ENCODE data around the gene TMEM217.

TMEM217 gene

DNA sequence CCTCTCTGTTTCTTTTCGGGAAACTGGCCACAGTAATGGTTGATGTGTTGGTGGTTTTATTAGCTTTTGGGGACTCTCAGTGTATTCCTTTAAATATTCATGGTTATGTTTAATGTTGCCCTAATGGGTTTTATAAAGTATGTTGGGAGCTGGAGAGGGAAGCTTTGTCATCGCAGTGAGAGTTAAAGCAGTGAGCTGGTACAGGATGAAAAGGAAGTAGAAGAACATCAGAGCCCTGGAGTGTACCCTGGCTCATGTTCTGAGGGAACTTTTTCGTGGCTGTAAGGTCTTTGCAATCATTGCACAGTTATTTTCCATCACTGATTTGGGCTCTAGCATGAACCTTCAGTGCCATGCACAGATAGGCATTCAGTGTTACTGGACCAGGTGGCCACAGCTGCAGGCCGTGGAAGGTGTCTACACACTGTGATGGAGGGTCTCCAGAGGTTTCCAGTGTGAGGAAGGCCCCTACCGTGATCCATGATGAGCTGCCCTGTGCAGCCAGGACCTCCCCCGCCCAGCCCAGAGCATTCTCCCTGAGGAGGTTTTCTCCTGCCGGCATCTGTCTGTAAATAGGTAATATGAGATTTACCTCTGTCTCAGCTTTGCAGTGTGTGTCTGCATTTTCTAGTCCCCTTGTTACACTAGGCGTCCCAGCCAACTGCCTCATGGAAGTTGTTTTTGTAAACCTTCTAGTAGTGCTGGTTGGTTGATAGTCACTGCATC is 22.4 kb upstream of the TMEM217 start:
- no peak for DNase-seq (ENCODE audit: low spot score)

- DNase-seq (ENCODE audit: low spot score): no peak
Observed at GRCh38 chr6:37279366-37280134, 21.6 kb upstream of the TMEM217 start.

DNA sequence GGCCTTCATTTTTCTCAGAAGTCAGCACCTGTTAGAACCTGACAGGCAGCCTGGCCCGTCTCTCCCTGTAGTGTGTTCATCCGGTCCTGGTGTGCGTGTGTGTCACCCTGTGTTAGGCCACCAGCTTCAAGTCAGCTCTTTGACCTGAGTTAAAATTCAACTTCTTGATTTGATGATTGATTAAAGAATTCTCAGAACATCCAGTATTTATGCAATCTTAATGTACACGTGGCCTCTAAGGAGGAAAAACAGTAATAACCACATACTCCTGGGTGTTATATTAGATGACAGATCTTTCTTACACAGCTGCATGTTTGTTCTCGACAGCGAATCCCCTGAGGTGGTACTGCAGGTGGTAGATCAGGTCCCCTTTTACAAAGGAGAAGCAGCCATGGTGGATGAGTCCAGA is 19.1 kb upstream of the TMEM217 start:
- DNase-seq (ENCODE audit: low spot score): no peak

DNA sequence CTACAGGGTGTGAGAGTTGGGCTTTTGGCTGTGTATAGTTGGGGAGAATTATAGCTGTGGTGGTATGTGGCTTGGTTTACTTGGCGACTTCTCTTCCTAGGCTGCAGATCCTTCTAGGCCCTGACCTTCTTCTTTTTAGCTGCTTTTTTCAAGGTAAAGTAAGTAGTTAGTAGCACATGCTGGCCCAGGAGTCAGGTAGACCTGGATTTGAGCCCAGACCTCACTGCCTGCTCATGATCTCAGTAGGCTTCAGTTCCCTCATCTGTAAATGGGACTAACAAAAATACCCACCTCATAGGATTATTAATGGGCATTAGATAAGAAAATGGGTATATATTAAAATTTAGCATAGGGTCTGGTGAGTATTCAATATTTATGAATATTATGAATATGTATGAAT is 17.4 kb upstream of the TMEM217 start:
- no peak for DNase-seq (ENCODE audit: low spot score)

GRCh38 chr6:37273690-37274089 is 15.7 kb upstream of the TMEM217 start:
- DNase-seq (ENCODE audit: low spot score): no peak

- DNase-seq (ENCODE audit: low spot score): no peak
Observed at GRCh38 chr6:37272834-37273566, 15.1 kb upstream of the TMEM217 start.

- DNase-seq (ENCODE audit: low spot score): no peak
Observed at GRCh38 chr6:37269105-37269504, 11.2 kb upstream of the TMEM217 start.

DNA sequence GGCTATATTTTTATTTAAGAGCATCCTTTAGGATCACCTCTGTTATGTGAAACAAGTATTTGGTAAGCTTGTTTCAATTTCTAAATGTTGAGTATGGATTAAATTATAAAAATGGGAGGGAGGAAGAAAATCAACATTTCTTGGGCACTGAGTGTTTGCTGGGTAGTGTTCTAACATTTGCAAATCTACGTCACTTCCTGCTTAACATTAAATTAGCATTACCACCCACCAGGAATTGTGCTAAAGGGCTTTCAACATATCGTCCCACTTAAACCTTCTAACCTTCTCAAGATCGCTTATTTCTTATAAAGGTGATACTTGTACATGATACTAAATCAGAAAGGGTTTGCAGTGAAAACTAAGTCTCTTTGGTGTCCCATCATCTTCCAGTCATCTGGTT is 7.9 kb upstream of the TMEM217 start:
- DNase-seq (ENCODE audit: low spot score): no peak

- DNase-seq (ENCODE audit: low spot score): no peak
Observed at GRCh38 chr6:37265001-37265400, 7.1 kb upstream of the TMEM217 start.

GRCh38 chr6:37262446-37263026 is 4.6 kb upstream of the TMEM217 start:
- DNase-seq (ENCODE audit: low spot score): no peak

GRCh38 chr6:37261198-37261597 is 3.3 kb upstream of the TMEM217 start:
- no peak for DNase-seq (ENCODE audit: low spot score)

GRCh38 chr6:37260444-37260843 is 2.5 kb upstream of the TMEM217 start:
- DNase-seq (ENCODE audit: low spot score): no peak

- DNase-seq (ENCODE audit: low spot score): no peak
Observed at GRCh38 chr6:37260040-37260439, 2.1 kb upstream of the TMEM217 start.

DNA sequence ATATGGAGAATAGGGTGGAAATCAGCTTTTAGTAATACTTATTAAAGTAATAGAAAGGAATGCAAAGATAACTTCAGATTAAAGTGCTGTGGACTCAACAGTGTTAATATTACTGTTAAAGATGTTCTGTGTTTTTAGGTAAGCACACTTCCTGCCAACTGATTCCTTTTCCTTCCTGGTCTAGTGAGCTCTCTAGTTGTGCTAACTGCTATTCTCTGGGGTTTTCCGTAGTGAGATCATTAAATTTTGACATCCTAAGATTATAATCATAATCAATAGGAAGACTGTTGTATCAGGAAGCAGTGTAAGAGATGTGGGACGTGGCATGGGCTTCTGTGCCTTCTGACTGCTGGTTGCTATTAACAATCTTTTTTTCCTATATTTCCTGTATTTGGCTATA is 1.2 kb upstream of the TMEM217 start:
- no peak for DNase-seq (ENCODE audit: low spot score)

DNA sequence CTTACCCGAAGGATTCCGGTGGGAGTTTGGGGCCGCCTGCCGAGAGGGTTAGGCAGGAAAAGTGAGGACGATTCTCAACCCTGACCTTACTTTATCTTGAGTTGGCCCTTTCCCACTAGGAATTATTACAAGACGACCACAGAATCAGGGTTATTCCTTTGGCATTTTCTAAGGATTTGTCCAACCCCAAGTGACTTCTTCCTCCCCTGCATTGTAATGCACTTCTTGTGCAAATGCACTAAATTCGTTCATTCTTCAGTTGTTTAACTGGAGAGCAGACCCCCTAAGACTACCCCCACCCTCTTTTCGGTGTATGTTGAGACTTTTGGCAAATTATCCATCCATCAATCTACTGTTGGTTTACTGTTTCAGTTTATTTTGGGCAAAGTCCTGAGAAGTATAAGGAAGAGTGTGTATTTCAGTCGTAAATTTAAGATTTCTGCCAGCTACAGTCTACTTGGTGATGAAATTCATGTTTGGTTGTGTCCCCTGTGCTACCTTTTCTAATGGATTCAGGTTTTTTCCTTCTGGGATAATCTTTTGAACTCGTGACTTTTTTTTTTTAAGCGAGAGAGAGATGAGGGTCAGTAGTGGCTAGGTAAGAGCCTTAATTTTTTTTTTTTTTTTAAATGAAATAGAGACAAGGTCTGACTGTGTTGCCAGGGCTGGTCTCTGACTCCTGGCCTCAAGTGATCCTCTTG is 611 bp upstream of the TMEM217 start:
- peak; percentile 18 for DNase-seq (ENCODE audit: low spot score)

DNA sequence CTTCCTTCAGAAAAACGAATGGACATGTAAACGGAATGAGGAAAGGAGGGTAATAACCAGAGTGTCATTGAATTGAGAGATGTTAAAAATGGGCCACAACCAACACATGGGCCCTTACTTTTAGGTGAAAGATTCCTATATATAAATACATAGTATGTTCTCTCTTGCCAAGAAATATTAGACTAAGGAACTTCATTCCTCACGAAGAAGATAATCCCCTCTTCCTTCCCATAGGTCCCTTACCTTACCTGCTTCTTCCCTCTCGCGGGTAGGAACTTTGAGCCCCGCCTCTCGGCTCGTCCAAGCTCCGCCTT is 667 bp downstream of the TMEM217 start:
- DNase-seq (ENCODE audit: low spot score): no peak

DNA sequence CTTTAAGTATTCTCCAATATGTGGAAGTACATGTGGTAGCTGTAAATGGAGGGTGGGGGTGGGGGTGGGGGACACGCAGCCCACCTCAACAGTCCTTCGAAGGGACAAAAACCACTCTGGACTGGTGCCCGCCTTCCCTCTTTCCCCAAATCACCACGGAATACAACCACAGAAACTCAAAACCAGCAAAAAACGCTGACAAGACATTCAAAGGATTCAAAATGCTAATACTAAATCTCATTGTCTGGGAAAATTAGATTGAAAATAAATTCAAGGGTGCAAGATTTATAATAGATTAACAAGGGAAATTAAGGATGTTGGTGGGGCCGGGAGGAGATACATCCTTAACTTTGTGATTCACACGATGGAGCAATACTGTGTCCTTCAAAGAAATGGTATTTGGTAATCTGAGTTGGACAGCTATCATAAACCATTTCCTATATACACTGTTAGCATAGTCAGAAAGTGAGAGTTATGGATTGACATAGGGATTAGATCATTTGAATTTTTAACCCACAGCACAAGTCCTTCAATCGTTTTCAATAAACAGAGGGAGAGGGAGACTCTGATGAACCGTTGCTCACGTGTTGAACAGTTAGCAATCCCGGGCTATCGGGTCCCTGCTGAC is 1.1 kb downstream of the TMEM217 start:
- DNase-seq (ENCODE audit: low spot score): peak; percentile 16

DNA sequence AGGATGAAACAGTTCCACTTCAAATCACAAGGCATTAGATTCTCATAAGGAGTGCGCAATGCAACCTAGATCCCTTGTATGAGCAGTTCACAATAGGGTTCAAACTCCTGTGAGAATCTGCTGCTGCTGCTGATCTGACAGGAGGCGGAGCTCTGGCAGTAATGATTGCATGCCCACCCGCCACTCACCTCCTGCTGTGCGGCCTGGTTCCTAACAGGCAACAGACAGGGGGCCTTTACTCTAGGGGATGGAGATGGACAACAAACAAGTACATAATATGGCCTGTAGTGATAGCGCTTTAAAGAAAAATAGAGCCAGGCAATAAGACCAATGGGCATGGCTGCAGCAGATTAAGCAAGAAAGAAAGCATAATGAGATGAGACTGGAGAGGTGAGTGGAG is 3.1 kb downstream of the TMEM217 start:
- no peak for DNase-seq (ENCODE audit: low spot score)

- DNase-seq (ENCODE audit: low spot score): no peak
Observed at GRCh38 chr6:37253486-37254007, 4.4 kb downstream of the TMEM217 start.

GRCh38 chr6:37251211-37251780 is 6.6 kb downstream of the TMEM217 start:
- peak; percentile 64 for DNase-seq (ENCODE audit: low spot score)
